Suprapubic skin (tissue), 3 donors: ENCODE measurements around the gene FBXO11.

ENCODE experiments used
- POLR2A ChIP-seq, 2 donors: fragments of 450-650 bp; IDR thresholded peaks; one replicate each; pipeline ENCODE4 v1.6.1; 2017; ENCODE audit warnings: antibody characterized with exemption in 2 of 2, mild to moderate bottlenecking in 2 of 2, moderate library complexity in 2 of 2
- TF ChIP-seq, protein P1 (sequence below), 2 donors: fragments of 200-600 bp in 1 of 2; fragments of 450-650 bp in 1 of 2; sonication (generic) in 1 of 2; IDR thresholded peaks; one replicate each; pipeline ENCODE4 v1.5.1; 2016 to 2019; ENCODE audit warnings: antibody characterized with exemption in 2 of 2, mild to moderate bottlenecking in 1 of 2, moderate library complexity in 1 of 2

DNA sequence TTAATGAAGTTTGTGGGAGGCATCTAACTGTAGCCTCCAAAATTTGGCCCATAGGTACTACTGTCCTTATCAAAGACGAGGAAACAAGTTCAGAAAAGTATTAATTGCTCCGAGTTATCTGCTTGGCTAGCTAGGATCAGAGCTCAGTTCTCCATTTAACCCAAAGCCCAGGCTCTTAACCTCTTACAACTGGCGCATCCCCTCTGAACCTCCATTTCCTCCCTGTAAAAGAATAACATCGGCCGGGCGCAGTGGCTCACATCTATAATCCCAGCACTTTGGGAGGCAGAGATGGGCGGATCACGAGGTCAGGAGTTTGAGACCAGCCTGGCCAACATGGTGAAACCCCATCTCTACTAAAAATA, 126.9 kb downstream of the FBXO11 start:
- TF ChIP-seq, protein P1, sequence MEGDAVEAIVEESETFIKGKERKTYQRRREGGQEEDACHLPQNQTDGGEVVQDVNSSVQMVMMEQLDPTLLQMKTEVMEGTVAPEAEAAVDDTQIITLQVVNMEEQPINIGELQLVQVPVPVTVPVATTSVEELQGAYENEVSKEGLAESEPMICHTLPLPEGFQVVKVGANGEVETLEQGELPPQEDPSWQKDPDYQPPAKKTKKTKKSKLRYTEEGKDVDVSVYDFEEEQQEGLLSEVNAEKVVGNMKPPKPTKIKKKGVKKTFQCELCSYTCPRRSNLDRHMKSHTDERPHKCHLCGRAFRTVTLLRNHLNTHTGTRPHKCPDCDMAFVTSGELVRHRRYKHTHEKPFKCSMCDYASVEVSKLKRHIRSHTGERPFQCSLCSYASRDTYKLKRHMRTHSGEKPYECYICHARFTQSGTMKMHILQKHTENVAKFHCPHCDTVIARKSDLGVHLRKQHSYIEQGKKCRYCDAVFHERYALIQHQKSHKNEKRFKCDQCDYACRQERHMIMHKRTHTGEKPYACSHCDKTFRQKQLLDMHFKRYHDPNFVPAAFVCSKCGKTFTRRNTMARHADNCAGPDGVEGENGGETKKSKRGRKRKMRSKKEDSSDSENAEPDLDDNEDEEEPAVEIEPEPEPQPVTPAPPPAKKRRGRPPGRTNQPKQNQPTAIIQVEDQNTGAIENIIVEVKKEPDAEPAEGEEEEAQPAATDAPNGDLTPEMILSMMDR (IDR thresholded peaks at IDR 0.05): no peak
- no peak for TF ChIP-seq POLR2A (IDR thresholded peaks at IDR 0.05)
